Immature natural killer cell (primary cell): ENCODE results near the gene METTL21C. TPM values are rescaled to one million over a fixed set of nuclear protein-coding genes. Genes with fewer than 3 reads are reported as not detected.

Experiments
- DNase-seq, 3 donors: peaks; one replicate each; pipeline ENCODE4 v3.0.0; 2022; ENCODE audit warnings: mixed read lengths in 1 of 3
- H3K27ac Mint-ChIP-seq, 6 donors: one replicate each; pipeline ENCODE4 v1.8.0; 2020; ENCODE audit warnings: mixed read lengths in 6 of 6, mild to moderate bottlenecking in 5 of 6, inconsistent platforms in 4 of 6, moderate library complexity in 3 of 6
- H3K27me3 Mint-ChIP-seq, 3 donors: one replicate each; pipeline ENCODE4 v1.8.0; 2020 to 2021; ENCODE audit warnings: low read depth in 3 of 3, mild to moderate bottlenecking in 3 of 3, mixed read lengths in 3 of 3, moderate library complexity in 3 of 3, inconsistent platforms in 1 of 3
- H3K36me3 Mint-ChIP-seq, 3 donors: one replicate each; pipeline ENCODE4 v1.8.0; 2020; ENCODE audit warnings: mixed read lengths in 3 of 3, inconsistent platforms in 2 of 3, mild to moderate bottlenecking in 2 of 3
- H3K4me1 Mint-ChIP-seq, 2 donors: one replicate each; pipeline ENCODE4 v1.8.0; 2020; ENCODE audit warnings: inconsistent platforms in 2 of 2, mild to moderate bottlenecking in 2 of 2, mixed read lengths in 2 of 2, moderate library complexity in 1 of 2
- H3K4me3 Mint-ChIP-seq, 5 donors: one replicate each; pipeline ENCODE4 v1.8.0; 2020; ENCODE audit warnings: mild to moderate bottlenecking in 5 of 5, mixed read lengths in 5 of 5, inconsistent platforms in 3 of 5, moderate library complexity in 3 of 5
- H3K9me3 Mint-ChIP-seq, 6 donors: one replicate each; pipeline ENCODE4 v1.8.0; 2020; ENCODE audit warnings: mild to moderate bottlenecking in 6 of 6, mixed read lengths in 6 of 6, inconsistent platforms in 4 of 6, moderate library complexity in 3 of 6
- polyA plus RNA-seq, 3 donors: library from polyadenylated mRNA; unstranded; fragments of 300-500 nt; fragmentation: Illumina TruSeq; gene quantifications; one replicate each; pipeline ENCODE4 v1.2.3, GENCODE V29; 2021

METTL21C gene
- polyA plus RNA-seq, 3 donors from 2014 or later, result not detected

GRCh38 chr13:102642475-102642874, 52.4 kb downstream of the METTL21C start:
- Mint-ChIP-seq H3K4me1 (peaks cover 0 to under 1% of the 10 kb centered on the region in 2 donors), H3K4me3 (no peak overlapping the region), H3K27me3 (no peaks in the 10 kb centered on the region), H3K36me3 (peaks cover 27 to 44% (median 34%) of the 10 kb centered on the region in 3 donors), H3K9me3 (no peaks in the 10 kb centered on the region), H3K27ac (no peak overlapping the region)
- DNase-seq, result no peak

- Mint-ChIP-seq H3K27ac (no peak overlapping the region), H3K27me3 (no peaks in the 10 kb centered on the region), H3K4me3 (no peak overlapping the region), H3K9me3 (no peaks in the 10 kb centered on the region), H3K4me1 (peaks cover 0 to 5% of the 10 kb centered on the region in 2 donors), H3K36me3 (peaks cover 31 to 47% (median 39%) of the 10 kb centered on the region in 3 donors)
- DNase-seq, result no peak
Measured at GRCh38 chr13:102642029-102642428, 52.8 kb downstream of the METTL21C start.

GRCh38 chr13:102638741-102639140, 56.1 kb downstream of the METTL21C start:
- H3K4me3 Mint-ChIP-seq, result no peak overlapping the region
- H3K9me3 Mint-ChIP-seq, result no peaks in the 10 kb centered on the region
- peak overlapping the region in 5 of 6 donors; percentile 5 to 54 (median 47) for H3K27ac Mint-ChIP-seq
- peaks cover 35 to 62% (median 36%) of the 10 kb centered on the region in 3 donors for H3K36me3 Mint-ChIP-seq
- peaks cover 0 to 6% of the 10 kb centered on the region in 2 donors for H3K4me1 Mint-ChIP-seq
- H3K27me3 Mint-ChIP-seq, result no peaks in the 10 kb centered on the region
- no peak for DNase-seq

Other genes with a start within 250 kb of the METTL21C start
- 10 to 100 TPM; 15.1 to 57.4 (median 37.6) TPM for gene TPP2, start 98.1 kb downstream of the METTL21C start, polyA plus RNA-seq
- 10 to 100 TPM; 24.3 to 30.8 (median 24.5) TPM for gene TEX30, start 78.7 kb upstream of the METTL21C start, polyA plus RNA-seq
- 1 to 10 TPM; 1.2 to 4.2 (median 1.7) TPM for gene POGLUT2, start 103.9 kb upstream of the METTL21C start, polyA plus RNA-seq
- 10 to 100 TPM; 13.3 to 20.1 (median 13.6) TPM for gene BIVM, start 104.1 kb upstream of the METTL21C start, polyA plus RNA-seq
- gene ERCC5, start 151.0 kb upstream of the METTL21C start, polyA plus RNA-seq, result 10 to 100 TPM; 24.2 to 67.6 (median 36.3) TPM